ENCODE results near the gene USP8. TPM values are rescaled to one million over a fixed set of nuclear protein-coding genes. Genes with fewer than 3 reads are reported as not detected.

Gene USP8
- total and polyA plus RNA-seq, 10 of the 15 experiments (the other 5 are each of a cell fraction or from before 2014, with no cell fraction given), result 25.2 to 51.7 (median 36.1) TPM

- TF ChIP-seq ZBTB33 (IDR thresholded peaks at IDR 0.05) (no peak), POLR2A (IDR thresholded peaks at IDR 0.05; ENCODE audit: low read depth, low read length) (no peak), ZBTB40 (IDR thresholded peaks at IDR 0.05; ENCODE audit: borderline replicate concordance) (no peak), USF2 (IDR thresholded peaks at IDR 0.05; ENCODE audit: borderline replicate concordance, low read depth, low read length) (no peak), ZZZ3 (IDR thresholded peaks at IDR 0.05; ENCODE audit: control insufficient read depth, insufficient read length, low read depth) (no peak), CEBPB (IDR thresholded peaks at IDR 0.05; ENCODE audit: borderline replicate concordance in 1 of 2, low read depth in 2 of 2, low read length in 2 of 2) (peak in 1 of 2 experiments; percentile 81; a peak in 1 of 4 replicates), MYC (IDR thresholded peaks at IDR 0.05; ENCODE audit: insufficient read depth, insufficient read length, insufficient replicate concordance, low read length, severe bottlenecking) (no peak), USF1 (IDR thresholded peaks at IDR 0.05; ENCODE audit: borderline replicate concordance, extremely low read length, insufficient read depth, low read depth, low read length) (no peak), NBN (IDR thresholded peaks at IDR 0.05) (peak; percentile 98), LARP7 (IDR thresholded peaks at IDR 0.05) (no peak), ASH2L (IDR thresholded peaks at IDR 0.05; ENCODE audit: borderline replicate concordance, low read depth) (no peak), CTCF (IDR thresholded peaks at IDR 0.05 in 2 of 3, conservative IDR thresholded peaks at IDR 0.05 in 1 of 3; ENCODE audit: control insufficient read depth in 2 of 3, extremely low read depth in 1 of 3, insufficient read depth in 1 of 3, low read depth in 3 of 3, low read length in 3 of 3) (no peak)
- TF ChIP-seq, protein P1, sequence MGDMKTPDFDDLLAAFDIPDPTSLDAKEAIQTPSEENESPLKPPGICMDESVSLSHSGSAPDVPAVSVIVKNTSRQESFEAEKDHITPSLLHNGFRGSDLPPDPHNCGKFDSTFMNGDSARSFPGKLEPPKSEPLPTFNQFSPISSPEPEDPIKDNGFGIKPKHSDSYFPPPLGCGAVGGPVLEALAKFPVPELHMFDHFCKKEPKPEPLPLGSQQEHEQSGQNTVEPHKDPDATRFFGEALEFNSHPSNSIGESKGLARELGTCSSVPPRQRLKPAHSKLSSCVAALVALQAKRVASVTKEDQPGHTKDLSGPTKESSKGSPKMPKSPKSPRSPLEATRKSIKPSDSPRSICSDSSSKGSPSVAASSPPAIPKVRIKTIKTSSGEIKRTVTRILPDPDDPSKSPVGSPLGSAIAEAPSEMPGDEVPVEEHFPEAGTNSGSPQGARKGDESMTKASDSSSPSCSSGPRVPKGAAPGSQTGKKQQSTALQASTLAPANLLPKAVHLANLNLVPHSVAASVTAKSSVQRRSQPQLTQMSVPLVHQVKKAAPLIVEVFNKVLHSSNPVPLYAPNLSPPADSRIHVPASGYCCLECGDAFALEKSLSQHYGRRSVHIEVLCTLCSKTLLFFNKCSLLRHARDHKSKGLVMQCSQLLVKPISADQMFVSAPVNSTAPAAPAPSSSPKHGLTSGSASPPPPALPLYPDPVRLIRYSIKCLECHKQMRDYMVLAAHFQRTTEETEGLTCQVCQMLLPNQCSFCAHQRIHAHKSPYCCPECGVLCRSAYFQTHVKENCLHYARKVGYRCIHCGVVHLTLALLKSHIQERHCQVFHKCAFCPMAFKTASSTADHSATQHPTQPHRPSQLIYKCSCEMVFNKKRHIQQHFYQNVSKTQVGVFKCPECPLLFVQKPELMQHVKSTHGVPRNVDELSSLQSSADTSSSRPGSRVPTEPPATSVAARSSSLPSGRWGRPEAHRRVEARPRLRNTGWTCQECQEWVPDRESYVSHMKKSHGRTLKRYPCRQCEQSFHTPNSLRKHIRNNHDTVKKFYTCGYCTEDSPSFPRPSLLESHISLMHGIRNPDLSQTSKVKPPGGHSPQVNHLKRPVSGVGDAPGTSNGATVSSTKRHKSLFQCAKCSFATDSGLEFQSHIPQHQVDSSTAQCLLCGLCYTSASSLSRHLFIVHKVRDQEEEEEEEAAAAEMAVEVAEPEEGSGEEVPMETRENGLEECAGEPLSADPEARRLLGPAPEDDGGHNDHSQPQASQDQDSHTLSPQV (IDR thresholded peaks at IDR 0.05), result no peak
Measured at GRCh38 chr15:50377867-50378751, 46.1 kb upstream of the USP8 start (continued).

Measured in GM12878 (cell line).